Measurements from ENCODE around the gene NATD1.
A peak's percentile ranks its signal among the peaks of the same experiment; 100 is the strongest.

The NATD1 gene

GRCh38 chr17:21252796-21253645, at the start of gene NATD1:
Gene NATD1 (minus strand): TSS chr17:21253410. CDS start chr17:21253264, 146 bp downstream.
- DNase-seq = peak; percentile 12

- no peak for DNase-seq
Measured at GRCh38 chr17:21301593-21302550, 48.7 kb upstream of the NATD1 start.

- DNase-seq = no peak
Measured at GRCh38 chr17:21300601-21301571, 47.7 kb upstream of the NATD1 start.

GRCh38 chr17:21299981-21300600, 46.9 kb upstream of the NATD1 start:
- no peak for DNase-seq

- no peak for DNase-seq
Measured at GRCh38 chr17:21298983-21299519, 45.8 kb upstream of the NATD1 start.

- no peak for DNase-seq
Measured at GRCh38 chr17:21298056-21298982, 45.1 kb upstream of the NATD1 start.

- DNase-seq = no peak
Measured at GRCh38 chr17:21297597-21297996, 44.4 kb upstream of the NATD1 start.

GRCh38 chr17:21297026-21297520, 43.9 kb upstream of the NATD1 start:
- DNase-seq = no peak

GRCh38 chr17:21296097-21297025, 43.2 kb upstream of the NATD1 start:
- DNase-seq = no peak

GRCh38 chr17:21295036-21295952, 42.1 kb upstream of the NATD1 start:
- no peak for DNase-seq

GRCh38 chr17:21294321-21295035, 41.3 kb upstream of the NATD1 start:
- no peak for DNase-seq

- DNase-seq = no peak
Measured at GRCh38 chr17:21293831-21294210, 40.6 kb upstream of the NATD1 start.

GRCh38 chr17:21292867-21293830, 39.9 kb upstream of the NATD1 start:
- DNase-seq = no peak

- no peak for DNase-seq
Measured at GRCh38 chr17:21291862-21292261, 38.7 kb upstream of the NATD1 start.

GRCh38 chr17:21291357-21291756, 38.1 kb upstream of the NATD1 start:
- DNase-seq = no peak
